Spleen (tissue), 11 donors: ENCODE data around the gene KRT16. TPM values are rescaled to one million over a fixed set of nuclear protein-coding genes. Genes with fewer than 3 reads are reported as not detected.
"Not testable (repeated sequence)": the region's sequence is repeated elsewhere in the genome, so short reads cannot be mapped to it uniquely, and the experiment has no call there.

Experiments
- DNase-seq: peaks from one replicate; pipeline ENCODE4 v3.0.0-alpha.2; 2020
- H3K27ac ChIP-seq, 8 donors: fragments of 200-600 bp; sonication (generic) in 7 of 8; 1 replicate in 4 of 8; 2 replicates in 4 of 8; pipeline versions ENCODE4 v1.5.0 to v1.8.0; 2016 to 2021; ENCODE audit warnings: inconsistent platforms in 4 of 8, mild to moderate bottlenecking in 4 of 8, moderate library complexity in 1 of 8
- H3K27me3 ChIP-seq, 7 donors: fragments of 200-600 bp; sonication (generic) in 6 of 7; replicated peaks in 1 of 7; 1 replicate in 4 of 7; 2 replicates in 3 of 7; pipeline versions ENCODE4 v1.5.0 to v1.8.0; 2016 to 2021; ENCODE audit warnings: inconsistent platforms in 3 of 7, mild to moderate bottlenecking in 1 of 7
- H3K36me3 ChIP-seq, 6 donors: fragments of 200-600 bp; sonication (generic) in 5 of 6; 1 replicate in 4 of 6; 2 replicates in 2 of 6; pipeline versions ENCODE4 v1.5.0 to v1.8.0; 2016 to 2021; ENCODE audit warnings: inconsistent platforms in 2 of 6
- H3K4me1 ChIP-seq, 6 donors: fragments of 200-600 bp; sonication (generic) in 5 of 6; 1 replicate in 3 of 6; 2 replicates in 3 of 6; pipeline versions ENCODE4 v1.5.0 to v1.8.0; 2016 to 2021; ENCODE audit warnings: inconsistent platforms in 3 of 6
- H3K4me3 ChIP-seq, 8 donors: fragments of 200-600 bp; sonication (generic) in 7 of 8; 1 replicate in 4 of 8; 2 replicates in 4 of 8; pipeline versions ENCODE4 v1.5.0 to v1.8.0; 2016 to 2021; ENCODE audit warnings: inconsistent platforms in 4 of 8, mild to moderate bottlenecking in 4 of 8, moderate library complexity in 2 of 8
- H3K9me3 ChIP-seq, 8 donors: fragments of 200-600 bp; sonication (generic) in 7 of 8; 1 replicate in 4 of 8; 2 replicates in 4 of 8; pipeline versions ENCODE4 v1.5.0 to v1.8.0; 2016 to 2021; ENCODE audit warnings: inconsistent platforms in 4 of 8
- POLR2A ChIP-seq, 3 donors: fragments of 450-650 bp; IDR thresholded peaks; one replicate each; pipeline ENCODE4 v1.5.1; 2017; ENCODE audit warnings: antibody characterized with exemption in 3 of 3, mild to moderate bottlenecking in 1 of 3
- POLR2AphosphoS5 ChIP-seq, 3 donors: sonication (generic); formaldehyde crosslinking; IDR thresholded peaks; one replicate each; pipeline ENCODE4 v1.5.1; 2017; ENCODE audit warnings: antibody characterized with exemption in 3 of 3
- WGBS, 5 donors: extraction: QIAGEN DNeasy Blood & Tissue Kit in 3 of 5; methylation state at CpG; one replicate each; pipeline versions ENCODE4 v1.1.5 to v1.1.7; 2013 to 2018; 5-methylcytosine and 5-hydroxymethylcytosine counted together
- intact Hi-C: fragments of 100-400 bp; cut with DNase I; formaldehyde crosslinking; loops from one replicate; pipeline ENCODE4 v1.15.0; 2023; ENCODE audit warnings: low total_unique reads
- polyA plus RNA-seq, 3 donors: library from polyadenylated mRNA; stranded (reverse); fragments of 200-250 nt; gene quantifications; one replicate each; pipeline ENCODE4 v1.2.1, GENCODE V29; 2013
- total RNA-seq, 7 donors: library from RNA; depleted of rRNA in 3 of 7; stranded (reverse); fragments of >200 nt in 3 of 7; fragmentation: NEBNext Ultra II Directional in 4 of 7; extraction: Animal tissue kit (Norgen Biotek cat#: 25700) in 4 of 7; gene quantifications; one replicate each; pipeline versions ENCODE4 v1.1.0 to v1.2.1, GENCODE V29; 2016 to 2021
- TF ChIP-seq, protein P1 (sequence below), 11 experiments: fragments of 200-600 bp in 7 of 11; fragments of 450-650 bp in 4 of 11; sonication (generic) in 4 of 11; IDR thresholded peaks in 8 of 11; conservative IDR thresholded peaks in 3 of 11; 1 replicate in 7 of 11; 2 replicates in 4 of 11; pipeline versions ENCODE4 v1.4.0 to v1.8.0; 2016 to 2021; ENCODE audit warnings: antibody characterized with exemption in 11 of 11, inconsistent platforms in 4 of 11, mild to moderate bottlenecking in 1 of 11
- donor health status: healthy with polysubstance abuse.
- donor health status: DM: no; HTN: no; CAD: no; lungs with moderate emphysema.
- donor health status: DM: no; HTN: no; CAD: no.
- donor health status: Bipolar disorder and iron deficiency.
- donor health status: healthy.
- donor health status: DM: no; HTN: no; CAD: no.
- donor health status: DM: yes; HTN: yes; CAD: no.

The KRT16 gene
- total and polyA plus RNA-seq, 10 donors, result 0.07 to 0.19 TPM; not detected in 8

GRCh38 chr17:41580244-41580575, 32.4 kb downstream of the KRT16 start:
- 71 to 81% (median 77%) methylated on average over 2 of the region's 2 CpGs for WGBS, 5 donors
- Histone ChIP-seq H3K4me3 (no peak overlapping the region), H3K36me3 (no peaks in the 10 kb centered on the region), H3K4me1 (peaks cover 0 to 9% (median 2%) of the 10 kb centered on the region in 6 donors), H3K27ac (no peak overlapping the region), H3K9me3 (no peaks in the 10 kb centered on the region), H3K27me3 (peaks cover 0 to 73% (median 6%) of the 10 kb centered on the region in 7 donors)
- no peak for DNase-seq
- TF ChIP-seq POLR2A (IDR thresholded peaks at IDR 0.05) (no peak), POLR2AphosphoS5 (IDR thresholded peaks at IDR 0.05) (no peak)
- TF ChIP-seq, protein P1, sequence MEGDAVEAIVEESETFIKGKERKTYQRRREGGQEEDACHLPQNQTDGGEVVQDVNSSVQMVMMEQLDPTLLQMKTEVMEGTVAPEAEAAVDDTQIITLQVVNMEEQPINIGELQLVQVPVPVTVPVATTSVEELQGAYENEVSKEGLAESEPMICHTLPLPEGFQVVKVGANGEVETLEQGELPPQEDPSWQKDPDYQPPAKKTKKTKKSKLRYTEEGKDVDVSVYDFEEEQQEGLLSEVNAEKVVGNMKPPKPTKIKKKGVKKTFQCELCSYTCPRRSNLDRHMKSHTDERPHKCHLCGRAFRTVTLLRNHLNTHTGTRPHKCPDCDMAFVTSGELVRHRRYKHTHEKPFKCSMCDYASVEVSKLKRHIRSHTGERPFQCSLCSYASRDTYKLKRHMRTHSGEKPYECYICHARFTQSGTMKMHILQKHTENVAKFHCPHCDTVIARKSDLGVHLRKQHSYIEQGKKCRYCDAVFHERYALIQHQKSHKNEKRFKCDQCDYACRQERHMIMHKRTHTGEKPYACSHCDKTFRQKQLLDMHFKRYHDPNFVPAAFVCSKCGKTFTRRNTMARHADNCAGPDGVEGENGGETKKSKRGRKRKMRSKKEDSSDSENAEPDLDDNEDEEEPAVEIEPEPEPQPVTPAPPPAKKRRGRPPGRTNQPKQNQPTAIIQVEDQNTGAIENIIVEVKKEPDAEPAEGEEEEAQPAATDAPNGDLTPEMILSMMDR (IDR thresholded peaks at IDR 0.05 in 8 of 11, conservative IDR thresholded peaks at IDR 0.05 in 3 of 11), result no peak
- intact Hi-C loops, result no loop called here

DNA sequence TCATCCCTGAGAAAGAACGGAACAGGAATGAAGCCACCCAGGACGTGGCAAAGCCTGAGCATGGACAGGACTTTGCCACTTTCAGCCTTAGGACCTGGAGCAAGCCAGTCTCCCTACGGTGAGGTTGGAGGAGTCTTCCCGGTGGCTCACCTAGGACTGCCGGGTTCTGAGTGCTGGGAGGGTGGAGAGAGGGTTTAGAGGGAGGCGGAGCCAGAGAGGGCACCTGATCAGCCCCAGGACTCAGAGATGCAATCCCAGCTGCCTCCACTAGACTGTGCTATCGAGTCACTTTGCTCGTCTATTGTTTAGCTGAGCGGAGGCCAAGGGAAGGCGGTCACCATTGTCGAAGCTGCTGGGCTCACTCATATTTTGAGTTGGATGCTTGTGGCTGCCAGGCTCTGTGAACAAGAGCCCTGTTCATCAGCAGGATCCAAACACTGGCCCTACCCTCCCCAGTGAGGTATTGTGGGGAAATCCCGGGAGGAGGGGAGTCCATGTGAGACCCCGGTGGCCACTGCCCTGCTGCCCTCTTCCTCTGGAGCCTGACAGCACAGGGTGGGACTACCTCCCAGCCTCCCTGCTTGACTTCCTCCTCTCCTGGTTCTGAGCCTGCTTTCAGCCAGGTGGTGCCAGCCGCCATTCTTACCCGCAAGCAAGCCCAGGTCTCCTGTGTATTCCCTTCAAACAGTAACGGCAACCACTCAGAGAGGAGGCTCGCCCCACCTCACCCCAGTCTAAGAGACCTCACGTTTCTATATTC, 32.9 kb downstream of the KRT16 start:
- TF ChIP-seq POLR2AphosphoS5 (IDR thresholded peaks at IDR 0.05) (no peak), POLR2A (IDR thresholded peaks at IDR 0.05) (no peak)
- TF ChIP-seq, protein P1 (IDR thresholded peaks at IDR 0.05 in 8 of 11, conservative IDR thresholded peaks at IDR 0.05 in 3 of 11), result peak; percentile 45 to 89 (median 75)
- H3K9me3 ChIP-seq, result no peaks in the 10 kb centered on the region
- no peak overlapping the region for H3K4me3 ChIP-seq
- H3K36me3 ChIP-seq, result no peaks in the 10 kb centered on the region
- 44 to 50% (median 45%) methylated on average over 17 to 18 of the region's 18 CpGs for WGBS, 5 donors
- DNase-seq, result peak; percentile 80
- H3K27me3 ChIP-seq, result peaks cover 0 to 71% (median 6%) of the 10 kb centered on the region in 7 donors
- no peak overlapping the region for H3K27ac ChIP-seq
- peaks cover 0 to 9% (median 2%) of the 10 kb centered on the region in 6 donors for H3K4me1 ChIP-seq
- intact Hi-C loops, result no loop called here

- Histone ChIP-seq H3K4me1 (peaks cover 0 to 9% (median 2%) of the 10 kb centered on the region in 6 donors), H3K36me3 (no peaks in the 10 kb centered on the region), H3K27ac (no peak overlapping the region), H3K9me3 (no peaks in the 10 kb centered on the region), H3K27me3 (peaks cover 0 to 73% (median 6%) of the 10 kb centered on the region in 7 donors), H3K4me3 (no peak overlapping the region)
- TF ChIP-seq, protein P1 (IDR thresholded peaks at IDR 0.05 in 8 of 11, conservative IDR thresholded peaks at IDR 0.05 in 3 of 11), result no peak
- TF ChIP-seq POLR2A (IDR thresholded peaks at IDR 0.05) (no peak), POLR2AphosphoS5 (IDR thresholded peaks at IDR 0.05) (no peak)
- no peak for DNase-seq
- intact Hi-C loops, result no loop called here
- 49 to 85% (median 66%) methylated on average over 5 of the region's 5 CpGs for WGBS, 5 donors
These were observed 33.6 kb downstream of the KRT16 start for GRCh38 chr17:41578971-41579370.

GRCh38 chr17:41578538-41578937, 34.0 kb downstream of the KRT16 start:
- no peak overlapping the region for H3K4me3 ChIP-seq
- H3K27me3 ChIP-seq, result peaks cover 0 to 75% (median 6%) of the 10 kb centered on the region in 7 donors
- TF ChIP-seq, protein P1 (IDR thresholded peaks at IDR 0.05 in 8 of 11, conservative IDR thresholded peaks at IDR 0.05 in 3 of 11), result no peak
- TF ChIP-seq POLR2AphosphoS5 (IDR thresholded peaks at IDR 0.05) (no peak), POLR2A (IDR thresholded peaks at IDR 0.05) (no peak)
- no peaks in the 10 kb centered on the region for H3K9me3 ChIP-seq
- 80 to 93% (median 87%) methylated on average over 1 of the region's 1 CpG for WGBS, 5 donors
- DNase-seq, result no peak
- no peak overlapping the region for H3K27ac ChIP-seq
- peaks cover 0 to 9% (median 2%) of the 10 kb centered on the region in 6 donors for H3K4me1 ChIP-seq
- no peaks in the 10 kb centered on the region for H3K36me3 ChIP-seq
- intact Hi-C loops, result no loop called here

GRCh38 chr17:41576740-41577139, 35.8 kb downstream of the KRT16 start:
- intact Hi-C loops, H3K36me3 ChIP-seq, H3K4me3 ChIP-seq, H3K9me3 ChIP-seq, H3K27ac ChIP-seq, H3K4me1 ChIP-seq, DNase-seq: not testable (repeated sequence)
- peaks cover 0 to 84% (median 6%) of the 10 kb centered on the region in 7 donors for H3K27me3 ChIP-seq
- WGBS, 5 donors, result 73 to 92% (median 85%) methylated on average over 4 of the region's 4 CpGs
